HG02852 (cell line): Measurements from ENCODE around the gene PTPN14.
"Not testable (repeated sequence)": the region's sequence is repeated elsewhere in the genome, so short reads cannot be mapped to it uniquely, and the experiment has no call there.

Experiments used
- ATAC-seq: cut with Tn5 transposase; IDR thresholded peaks from one replicate; pipeline ENCODE4 v1.9.1; 2021; ENCODE audit warnings: mild to moderate bottlenecking, moderate library complexity; ENCODE audit not compliant: unreplicated experiment

The PTPN14 gene

DNA sequence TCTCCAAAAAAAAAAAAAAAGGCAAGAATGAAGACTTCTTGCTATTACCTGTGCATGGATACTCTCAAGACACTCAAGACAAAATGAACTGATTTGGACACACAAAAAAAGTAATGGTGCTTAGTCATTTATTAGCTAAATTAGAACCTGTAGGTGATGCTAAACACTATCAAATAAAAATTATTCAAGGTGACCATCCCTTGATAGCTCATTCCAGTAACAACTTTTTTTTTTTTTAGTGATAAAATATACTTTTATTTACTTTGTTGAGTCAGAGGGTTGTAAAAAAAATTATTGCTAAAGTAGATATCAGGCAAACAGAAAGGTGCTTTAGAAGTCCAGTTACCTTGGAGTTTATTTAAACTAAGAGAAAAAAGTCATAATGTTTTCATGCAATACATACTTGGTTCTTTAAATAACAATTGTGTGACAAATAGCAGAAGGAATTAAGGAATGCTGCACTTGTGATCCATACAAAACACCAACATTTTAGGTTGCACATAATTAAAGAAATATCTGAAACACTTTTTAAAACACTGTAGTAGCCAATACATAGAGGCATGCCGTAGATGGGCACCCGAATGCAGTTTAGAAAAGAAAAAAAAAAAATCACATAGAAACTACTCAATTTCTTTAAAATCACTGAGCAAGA is 69.3 kb downstream of the PTPN14 start:
- ATAC-seq, result not testable (repeated sequence)

DNA sequence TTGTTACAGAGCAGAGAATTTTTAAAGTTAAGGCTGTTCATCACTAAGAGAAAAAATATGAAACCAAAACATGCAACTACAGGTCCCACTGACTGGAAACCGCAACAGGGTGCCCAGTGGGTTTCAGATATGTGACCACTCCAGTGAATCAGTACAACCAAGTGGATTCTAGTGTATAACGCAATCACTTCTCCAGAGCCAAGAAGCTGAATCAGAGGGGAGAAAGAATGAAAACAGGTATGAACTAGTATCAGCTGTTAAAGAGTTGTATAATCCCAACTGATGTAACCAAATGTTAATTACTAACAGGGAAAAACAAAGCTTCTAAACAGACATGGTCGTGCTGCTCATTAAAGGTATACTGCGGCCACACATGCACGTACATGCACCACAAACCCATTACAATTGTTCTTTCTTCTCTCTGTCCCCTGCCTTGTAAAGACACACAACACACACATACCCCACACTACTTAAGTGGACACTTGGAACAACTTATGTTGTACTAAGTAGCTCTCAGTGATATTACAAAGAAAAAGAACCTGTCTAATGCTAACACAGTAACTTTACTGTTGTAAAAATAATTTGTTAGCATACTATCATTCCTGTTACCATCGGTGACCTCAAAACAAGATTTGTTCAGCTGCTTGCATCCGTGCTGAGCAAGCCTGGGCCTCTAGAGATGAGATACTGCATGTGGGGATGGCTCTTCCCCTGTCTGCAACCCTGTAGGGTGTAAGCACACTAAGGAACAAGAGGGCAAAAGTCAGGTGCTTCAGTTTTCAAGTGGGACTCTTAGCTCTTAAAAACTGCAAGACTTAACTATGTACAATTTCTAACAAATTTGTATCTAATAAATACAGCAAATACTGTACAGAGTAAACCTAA is 74.2 kb downstream of the PTPN14 start:
- no peak for ATAC-seq

DNA sequence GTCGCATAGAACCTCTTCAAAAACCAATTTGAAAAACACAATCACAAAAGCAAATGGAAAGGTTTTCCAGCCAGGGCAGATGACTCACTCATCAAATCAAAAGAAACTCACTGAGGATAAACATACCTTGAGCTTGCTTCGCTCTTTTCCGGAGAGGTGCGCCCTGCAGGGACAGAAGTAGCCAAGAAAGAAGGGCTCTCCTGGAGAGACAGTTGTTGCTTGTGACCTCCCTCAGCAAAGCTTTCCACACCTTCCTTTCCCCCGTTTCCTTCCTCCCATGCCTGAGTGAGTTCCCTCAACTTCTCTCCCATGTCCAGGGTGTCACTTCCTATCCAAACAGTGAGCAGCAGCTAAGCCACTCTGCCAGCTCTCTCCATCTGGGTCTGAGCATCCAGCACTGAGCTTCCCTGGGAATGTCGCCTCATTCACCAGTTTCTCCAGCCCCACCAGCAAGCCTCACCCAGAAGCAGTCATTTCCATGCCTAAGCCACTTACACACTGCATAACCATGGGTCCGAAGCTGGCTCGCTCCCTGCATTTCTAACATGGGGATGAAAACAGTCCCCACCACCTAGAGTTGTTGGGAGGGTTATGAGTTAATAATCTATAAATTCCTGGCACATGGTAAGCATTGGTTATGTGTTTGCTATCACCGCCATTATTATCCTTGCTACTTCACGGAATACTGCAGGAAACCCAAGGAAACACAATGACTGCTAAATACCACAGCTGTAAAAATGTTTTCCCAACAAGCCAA is 75.0 kb downstream of the PTPN14 start:
- no peak for ATAC-seq

- ATAC-seq, result no peak
Measured at GRCh38 chr1:214475746-214476145, 75.7 kb downstream of the PTPN14 start.

- no peak for ATAC-seq
Measured at GRCh38 chr1:214475331-214475730, 76.1 kb downstream of the PTPN14 start.

- no peak for ATAC-seq
Measured at GRCh38 chr1:214474467-214474866, 76.9 kb downstream of the PTPN14 start.

DNA sequence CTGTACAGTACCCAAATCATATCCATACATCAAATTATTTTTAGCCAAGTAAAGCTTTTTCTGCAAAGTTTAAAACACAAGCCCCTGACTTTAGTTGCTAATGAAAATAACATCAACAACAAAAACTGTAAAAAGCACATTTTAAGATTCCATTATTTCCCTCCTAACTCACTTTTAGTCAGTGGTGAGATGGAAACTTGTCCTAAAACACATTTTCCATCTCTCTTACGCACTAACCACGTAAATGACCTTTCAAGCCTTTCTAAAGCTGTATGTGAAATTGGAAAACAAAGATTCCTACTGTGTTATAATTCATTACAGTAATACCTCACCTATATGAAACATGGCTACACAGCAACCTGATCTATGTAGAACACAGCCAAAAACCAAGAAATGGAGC is 77.5 kb downstream of the PTPN14 start:
- ATAC-seq, result no peak

DNA sequence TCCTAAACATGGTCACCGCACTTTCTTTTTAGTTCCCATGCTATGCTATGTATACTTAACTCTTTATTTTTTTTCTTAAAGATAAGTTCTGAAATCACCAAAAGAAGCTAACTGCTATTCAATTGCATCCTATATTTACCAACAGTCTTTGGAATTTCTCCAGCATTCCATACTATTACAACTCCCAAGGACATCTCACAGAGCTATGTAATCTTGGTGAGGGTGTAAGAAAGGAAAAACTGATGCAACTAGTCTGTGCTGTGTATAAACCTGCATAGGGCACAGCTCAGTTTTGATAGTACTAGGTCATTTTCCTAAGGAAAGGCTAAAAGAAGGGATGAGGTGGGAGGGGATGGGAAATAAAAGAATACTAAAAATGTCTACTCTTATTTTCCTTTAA is 78.0 kb downstream of the PTPN14 start:
- ATAC-seq, result no peak

- ATAC-seq, result no peak
Measured at GRCh38 chr1:214472364-214472763, 79.0 kb downstream of the PTPN14 start.

GRCh38 chr1:214471458-214471857 is 79.9 kb downstream of the PTPN14 start:
- ATAC-seq, result no peak

DNA sequence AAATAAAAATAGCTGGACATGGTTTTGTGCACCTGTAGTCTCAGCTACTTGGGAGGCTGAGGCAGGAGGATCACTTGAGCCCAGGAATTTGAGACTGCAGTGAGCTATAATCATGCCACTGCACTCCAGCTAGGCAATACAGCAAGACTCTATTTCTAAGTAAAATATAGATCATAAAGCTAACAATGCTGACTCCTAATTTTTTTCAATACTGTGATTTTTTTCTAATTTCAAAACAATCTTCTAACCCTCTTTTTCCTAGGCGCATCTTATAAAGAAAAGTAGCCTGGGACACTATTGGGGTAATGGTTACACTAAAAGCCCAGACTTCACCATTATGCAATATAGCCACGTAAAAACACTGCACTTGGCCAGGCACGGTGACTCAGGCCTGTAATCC is 81.3 kb downstream of the PTPN14 start:
- ATAC-seq, result no peak

GRCh38 chr1:214469290-214469689 is 82.1 kb downstream of the PTPN14 start:
- ATAC-seq, result no peak

GRCh38 chr1:214467078-214467585 is 84.3 kb downstream of the PTPN14 start:
- ATAC-seq, result no peak

GRCh38 chr1:214466403-214467077 is 84.9 kb downstream of the PTPN14 start:
- ATAC-seq, result no peak

GRCh38 chr1:214464445-214465287 is 86.7 kb downstream of the PTPN14 start:
- ATAC-seq, result no peak

DNA sequence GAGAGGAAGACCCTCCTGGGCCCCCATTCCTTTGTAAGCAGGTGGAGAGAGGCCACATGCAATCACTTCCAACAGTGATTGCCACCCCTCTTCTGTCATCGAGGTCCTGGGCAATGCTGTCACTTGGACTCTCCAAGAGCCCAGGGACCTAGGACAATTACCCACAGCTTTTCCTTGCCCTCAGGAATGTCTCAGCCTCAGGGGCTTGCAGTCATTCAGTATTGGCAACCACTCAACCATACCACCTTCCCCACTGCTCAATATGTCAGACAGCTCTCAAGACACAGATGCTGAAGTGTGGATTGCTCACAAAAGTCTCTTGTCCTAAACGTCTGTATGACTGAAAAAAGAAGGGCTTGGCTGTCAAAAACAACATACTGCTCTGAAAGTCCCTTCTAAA is 87.8 kb downstream of the PTPN14 start:
- no peak for ATAC-seq

GRCh38 chr1:214462882-214463281 is 88.5 kb downstream of the PTPN14 start:
- no peak for ATAC-seq

GRCh38 chr1:214461305-214461704 is 90.1 kb downstream of the PTPN14 start:
- ATAC-seq, result no peak

GRCh38 chr1:214460304-214460916 is 91.0 kb downstream of the PTPN14 start:
- ATAC-seq, result no peak

DNA sequence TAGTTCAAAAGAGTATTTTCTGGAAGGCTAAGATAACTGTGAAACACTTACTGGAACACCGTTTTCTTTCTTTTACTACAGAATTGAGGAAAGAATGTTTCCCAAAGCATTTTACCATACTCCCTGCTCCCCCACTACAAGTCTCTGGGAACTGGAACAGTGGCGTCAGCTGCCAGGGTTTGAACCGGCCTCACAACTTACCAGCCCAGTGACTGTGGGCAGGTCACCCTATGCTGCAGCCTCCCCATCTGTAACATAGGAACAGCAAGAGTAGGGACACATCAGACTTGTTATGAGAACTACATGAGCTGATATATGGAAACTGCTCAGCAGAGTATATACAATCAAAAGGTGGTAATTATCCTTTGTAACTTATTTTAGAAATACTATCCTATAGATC is 91.5 kb downstream of the PTPN14 start:
- no peak for ATAC-seq
